Loucy (cell line): ENCODE results near the gene RFPL2.
"Not testable (repeated sequence)": the region's sequence is repeated elsewhere in the genome, so short reads cannot be mapped to it uniquely, and the experiment has no call there.

Experiments
- H2AFZ ChIP-seq: fragments of 200-600 bp; sonication (generic); 2 replicates; pipeline ENCODE4 v1.6.0; 2016; ENCODE audit warnings: antibody characterized with exemption, mild to moderate bottlenecking, low read length, moderate library complexity
- H3F3A ChIP-seq: fragments of 200-600 bp; 2 replicates; pipeline ENCODE4 v1.6.0; 2016; ENCODE audit warnings: antibody characterized with exemption, low read depth, mild to moderate bottlenecking
- H3K27me3 ChIP-seq: fragments of 200-600 bp; sonication (generic); 2 replicates; pipeline ENCODE4 v1.6.1; 2014; ENCODE audit warnings: low read length, mild to moderate bottlenecking; ENCODE audit not compliant: insufficient read depth, poor library complexity, severe bottlenecking
- H3K36me3 ChIP-seq: fragments of 200-600 bp; sonication (generic); 2 replicates; pipeline ENCODE4 v1.6.1; 2016; ENCODE audit warnings: low read length; ENCODE audit not compliant: insufficient read depth
- H3K4me1 ChIP-seq: fragments of 200-600 bp; sonication (generic); 2 replicates; pipeline ENCODE4 v1.5.1; 2014; ENCODE audit warnings: low read length, mild to moderate bottlenecking; ENCODE audit not compliant: insufficient read depth, poor library complexity, severe bottlenecking
- H3K4me2 ChIP-seq: fragments of 200-600 bp; sonication (generic); 2 replicates; pipeline ENCODE4 v1.6.0; 2014; ENCODE audit warnings: antibody characterized with exemption, low read length, low read depth, mild to moderate bottlenecking; ENCODE audit not compliant: poor library complexity, severe bottlenecking
- H3K4me3 ChIP-seq: fragments of 200-600 bp; sonication (generic); 2 replicates; pipeline ENCODE4 v1.5.1; 2014; ENCODE audit warnings: low read length, mild to moderate bottlenecking, mixed read lengths; ENCODE audit not compliant: poor library complexity, severe bottlenecking
- H3K79me2 ChIP-seq: fragments of 200-600 bp; sonication (generic); 2 replicates; pipeline ENCODE4 v1.6.1; 2014; ENCODE audit warnings: low read length; ENCODE audit not compliant: insufficient read depth
- H3K9ac ChIP-seq: fragments of 200-600 bp; sonication (generic); 2 replicates; pipeline ENCODE4 v1.6.0; 2014; ENCODE audit warnings: mild to moderate bottlenecking, low read depth, low read length, moderate library complexity; ENCODE audit not compliant: poor library complexity, severe bottlenecking
- H3K9me2 ChIP-seq: fragments of 200-600 bp; sonication (generic); replicated peaks from 2 replicates; pipeline ENCODE4 v1.6.1; 2016; ENCODE audit warnings: low read depth, low read length, mixed read lengths
- H3K9me3 ChIP-seq: fragments of 200-600 bp; sonication (generic); 2 replicates; pipeline ENCODE4 v1.6.1; 2014; ENCODE audit warnings: mild to moderate bottlenecking, antibody characterized with exemption, low read length, low read depth; ENCODE audit not compliant: insufficient read depth
- H4K20me1 ChIP-seq: fragments of 200-600 bp; sonication (generic); 2 replicates; pipeline ENCODE4 v1.6.0; 2014; ENCODE audit warnings: antibody characterized with exemption, low read length, mild to moderate bottlenecking; ENCODE audit not compliant: insufficient read depth, poor library complexity, severe bottlenecking
- CTCF ChIP-seq: fragments of 200-600 bp; sonication (generic); conservative IDR thresholded peaks from 2 replicates; pipeline ENCODE4 v1.5.1; 2014; ENCODE audit warnings: mild to moderate bottlenecking, antibody characterized with exemption, low read length
- EZH2phosphoT487 ChIP-seq: fragments of 200-600 bp; IDR thresholded peaks from 2 replicates; pipeline ENCODE4 v1.6.1; 2018; ENCODE audit warnings: antibody characterized with exemption, mild to moderate bottlenecking, moderate library complexity, borderline replicate concordance

RFPL2 gene

GRCh38 chr22:32193346-32193745, 11.5 kb downstream of the RFPL2 start:
- H3K9ac ChIP-seq, H3K4me1 ChIP-seq, H3K4me2 ChIP-seq, H3K9me2 ChIP-seq, H3K79me2 ChIP-seq, H2AFZ ChIP-seq, H3K4me3 ChIP-seq, H3K9me3 ChIP-seq, H3F3A ChIP-seq, H4K20me1 ChIP-seq, H3K36me3 ChIP-seq, H3K27me3 ChIP-seq: not testable (repeated sequence)

DNA sequence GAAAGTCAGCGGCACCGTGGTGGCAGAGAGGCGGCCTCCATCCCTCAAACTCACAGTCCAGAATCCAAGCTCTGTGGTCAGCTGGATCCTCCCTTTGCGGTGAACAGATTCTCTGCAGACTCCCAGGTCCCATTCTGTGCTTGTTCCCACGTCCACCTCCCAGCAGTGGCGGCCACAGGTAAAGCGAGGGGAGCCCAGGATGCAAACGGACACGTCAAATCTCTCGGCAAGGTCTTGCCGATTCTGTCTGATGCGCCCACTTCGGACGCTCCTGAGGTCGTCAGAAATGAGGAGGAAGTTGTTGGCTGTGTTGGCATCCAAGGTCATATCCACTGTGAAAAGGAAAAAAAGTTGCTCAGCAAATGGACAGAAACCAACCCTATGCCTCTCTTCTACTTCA, 13.9 kb downstream of the RFPL2 start:
- H3K36me3 ChIP-seq, H3K9me2 ChIP-seq, H3K4me3 ChIP-seq, H3F3A ChIP-seq, H3K27me3 ChIP-seq, H3K4me2 ChIP-seq, H3K4me1 ChIP-seq, H4K20me1 ChIP-seq, H3K79me2 ChIP-seq, H2AFZ ChIP-seq, H3K9me3 ChIP-seq, H3K9ac ChIP-seq: not testable (repeated sequence)

DNA sequence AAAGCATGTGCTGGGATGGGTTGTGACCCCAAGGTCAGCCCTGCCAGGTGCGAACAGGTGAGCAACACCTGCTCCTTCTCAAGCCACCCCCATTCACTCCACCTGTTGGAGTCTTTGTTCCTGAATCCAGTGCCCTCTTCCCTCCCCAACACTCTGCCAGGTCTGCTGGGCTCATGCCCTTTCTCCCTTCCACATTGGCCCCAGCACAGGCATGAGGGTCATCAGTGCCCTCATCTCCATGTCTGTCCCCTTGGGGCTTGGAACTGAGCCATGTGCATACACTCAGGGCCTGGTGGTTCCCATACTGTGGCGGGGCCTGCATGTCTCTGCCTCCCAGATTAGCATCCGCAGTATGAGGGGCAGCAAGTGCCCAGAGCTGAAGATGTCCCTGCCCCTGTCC, 19.1 kb downstream of the RFPL2 start:
- Histone ChIP-seq H3K4me3 (no peak overlapping the region), H3K4me1 (no peaks in the 10 kb centered on the region), H2AFZ (no peak overlapping the region), H4K20me1 (no peaks in the 10 kb centered on the region), H3K9me3 (no peaks in the 10 kb centered on the region), H3K79me2 (no peaks in the 10 kb centered on the region), H3K27me3 (no peaks in the 10 kb centered on the region), H3K4me2 (no peak overlapping the region), H3K36me3 (no peaks in the 10 kb centered on the region), H3K9ac (no peak overlapping the region), H3K9me2 (no peaks in the 10 kb centered on the region), H3F3A (no peaks in the 10 kb centered on the region)
- TF ChIP-seq EZH2phosphoT487 (no peak), CTCF (no peak)

DNA sequence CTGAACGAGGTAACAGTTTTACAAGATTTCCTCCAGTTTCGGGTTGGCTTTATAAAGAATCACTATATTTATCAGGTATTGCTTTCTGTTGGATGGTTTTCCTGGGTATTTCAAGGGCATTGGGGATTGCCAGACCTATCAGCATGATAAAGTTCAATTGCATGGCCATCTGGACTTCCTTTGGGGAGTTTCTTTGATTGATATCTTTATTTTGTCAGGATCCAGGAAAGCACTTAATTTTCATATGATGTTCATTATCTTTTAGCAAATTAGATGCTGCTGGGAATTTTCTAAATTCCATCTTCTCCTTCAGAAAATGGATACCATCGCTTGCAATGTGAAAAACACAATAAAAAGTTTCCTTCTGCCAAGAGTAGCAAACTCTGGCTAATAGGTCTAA, 21.2 kb downstream of the RFPL2 start:
- Histone ChIP-seq H3K9me3 (no peaks in the 10 kb centered on the region), H3K79me2 (no peaks in the 10 kb centered on the region), H3K36me3 (no peaks in the 10 kb centered on the region), H3K4me2 (no peak overlapping the region), H4K20me1 (no peaks in the 10 kb centered on the region), H3K9ac (no peak overlapping the region), H3F3A (no peaks in the 10 kb centered on the region), H3K4me3 (no peak overlapping the region), H2AFZ (no peak overlapping the region), H3K9me2 (no peaks in the 10 kb centered on the region), H3K27me3 (no peaks in the 10 kb centered on the region), H3K4me1 (no peaks in the 10 kb centered on the region)
- TF ChIP-seq CTCF (no peak), EZH2phosphoT487 (no peak)
